ENCODE results near the gene SYT12. TPM values are rescaled to one million over a fixed set of nuclear protein-coding genes. Genes with fewer than 3 reads are reported as not detected.

SYT12 gene
- total RNA-seq, 2 experiments from 2014 or later, result 0.25 to 0.72 TPM

DNA sequence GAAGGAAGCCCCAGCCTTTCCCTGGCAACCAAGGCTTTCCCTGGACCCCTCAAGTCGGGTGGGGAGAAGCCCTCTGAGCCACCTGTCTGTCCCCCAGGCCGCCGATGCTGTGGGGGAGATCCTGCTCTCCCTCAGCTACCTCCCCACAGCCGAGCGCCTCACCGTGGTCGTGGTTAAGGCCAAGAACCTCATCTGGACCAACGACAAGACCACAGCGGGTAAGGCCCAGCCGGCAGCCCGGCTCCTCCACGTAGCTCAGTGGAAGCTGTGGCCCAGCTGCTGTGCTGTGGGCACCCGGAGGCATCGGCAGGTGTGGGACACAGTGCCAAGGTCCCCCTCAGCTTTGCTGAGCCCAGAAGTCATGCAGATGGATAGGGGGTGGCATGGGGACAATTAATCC, 21.6 kb downstream of the SYT12 start:
- no peaks in the 10 kb centered on the region for H3K79me2 ChIP-seq (ENCODE audit: insufficient read depth, low read depth, low read length)
- H3K4me3 ChIP-seq (ENCODE audit: low read depth, low read length, poor library complexity, severe bottlenecking), result no peak overlapping the region
- no peak for DNase-seq (ENCODE audit: low spot score)
- no peaks in the 10 kb centered on the region for H3K9me2 ChIP-seq (ENCODE audit: insufficient read depth, low read length)
- H4K20me1 ChIP-seq (ENCODE audit: insufficient read depth, low read length), result no peaks in the 10 kb centered on the region
- POLR2A ChIA-PET, result no interaction called here
- CTCF ChIA-PET (ENCODE audit: unreplicated experiment), result interaction anchor here (1.2 kb wide), 1 partner anchor 16 kb away, joined by 7 read pairs; no protein-coding TSS in a partner anchor
- H3K9me3 ChIP-seq (ENCODE audit: low read length), result no peaks in the 10 kb centered on the region
- TF ChIP-seq, protein P1, sequence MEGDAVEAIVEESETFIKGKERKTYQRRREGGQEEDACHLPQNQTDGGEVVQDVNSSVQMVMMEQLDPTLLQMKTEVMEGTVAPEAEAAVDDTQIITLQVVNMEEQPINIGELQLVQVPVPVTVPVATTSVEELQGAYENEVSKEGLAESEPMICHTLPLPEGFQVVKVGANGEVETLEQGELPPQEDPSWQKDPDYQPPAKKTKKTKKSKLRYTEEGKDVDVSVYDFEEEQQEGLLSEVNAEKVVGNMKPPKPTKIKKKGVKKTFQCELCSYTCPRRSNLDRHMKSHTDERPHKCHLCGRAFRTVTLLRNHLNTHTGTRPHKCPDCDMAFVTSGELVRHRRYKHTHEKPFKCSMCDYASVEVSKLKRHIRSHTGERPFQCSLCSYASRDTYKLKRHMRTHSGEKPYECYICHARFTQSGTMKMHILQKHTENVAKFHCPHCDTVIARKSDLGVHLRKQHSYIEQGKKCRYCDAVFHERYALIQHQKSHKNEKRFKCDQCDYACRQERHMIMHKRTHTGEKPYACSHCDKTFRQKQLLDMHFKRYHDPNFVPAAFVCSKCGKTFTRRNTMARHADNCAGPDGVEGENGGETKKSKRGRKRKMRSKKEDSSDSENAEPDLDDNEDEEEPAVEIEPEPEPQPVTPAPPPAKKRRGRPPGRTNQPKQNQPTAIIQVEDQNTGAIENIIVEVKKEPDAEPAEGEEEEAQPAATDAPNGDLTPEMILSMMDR (conservative IDR thresholded peaks at IDR 0.05; ENCODE audit: low read length), result 0 out of 2 replicates have a peak, but pooled peaks have one; percentile 23
- TF ChIP-seq EZH2phosphoT487 (IDR thresholded peaks at IDR 0.05; ENCODE audit: borderline replicate concordance, low read depth, low read length), result no peak
- H3K4me1 ChIP-seq (ENCODE audit: insufficient read depth, low read length, poor library complexity, severe bottlenecking), result peaks cover 11% of the 10 kb centered on the region
- H3K36me3 ChIP-seq (ENCODE audit: insufficient read depth, low read length), result no peaks in the 10 kb centered on the region
- no peak overlapping the region for H3K27ac ChIP-seq (ENCODE audit: low read depth, low read length, poor library complexity, severe bottlenecking)
- H2AFZ ChIP-seq (ENCODE audit: low read length), result no peak overlapping the region
- BruUV-seq (replicated peaks), result no TSS peak
- no peak overlapping the region for H3K4me2 ChIP-seq (ENCODE audit: low read length)
- intact Hi-C loops (cut with micrococcal nuclease; ENCODE audit: unreplicated experiment), result no loop called here

DNA sequence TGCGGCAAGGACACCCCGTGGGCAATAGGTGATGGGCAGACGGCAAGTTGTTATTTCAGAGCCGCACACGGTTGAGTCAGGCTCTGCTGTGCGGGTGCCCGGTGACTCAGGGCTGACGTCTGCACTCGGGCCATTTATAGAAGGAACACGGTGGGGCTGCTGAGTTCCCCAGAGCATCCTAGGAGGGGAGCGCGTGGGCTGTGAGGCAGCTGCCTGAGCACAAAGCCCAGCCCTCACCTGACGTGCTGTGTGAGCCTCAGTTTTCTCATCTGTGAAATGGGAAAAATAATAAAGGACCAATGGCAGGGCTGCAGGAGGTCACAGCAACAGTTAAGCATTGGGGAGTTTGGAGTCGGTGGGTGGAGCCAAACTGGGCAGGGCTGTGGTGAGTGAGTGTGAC, 22.4 kb downstream of the SYT12 start:
- no TSS peak for BruUV-seq (replicated peaks)
- Histone ChIP-seq H2AFZ (ENCODE audit: low read length) (no peak overlapping the region), H4K20me1 (ENCODE audit: insufficient read depth, low read length) (no peaks in the 10 kb centered on the region), H3K4me1 (ENCODE audit: insufficient read depth, low read length, poor library complexity, severe bottlenecking) (peaks cover 11% of the 10 kb centered on the region), H3K36me3 (ENCODE audit: insufficient read depth, low read length) (no peaks in the 10 kb centered on the region), H3K4me3 (ENCODE audit: low read depth, low read length, poor library complexity, severe bottlenecking) (no peak overlapping the region), H3K79me2 (ENCODE audit: insufficient read depth, low read depth, low read length) (no peaks in the 10 kb centered on the region), H3K9me3 (ENCODE audit: low read length) (no peaks in the 10 kb centered on the region), H3K4me2 (ENCODE audit: low read length) (no peak overlapping the region), H3K27ac (ENCODE audit: low read depth, low read length, poor library complexity, severe bottlenecking) (no peak overlapping the region), H3K9me2 (ENCODE audit: insufficient read depth, low read length) (no peaks in the 10 kb centered on the region)
- intact Hi-C loops (cut with micrococcal nuclease; ENCODE audit: unreplicated experiment), result no loop called here
- CTCF ChIA-PET (ENCODE audit: unreplicated experiment), result no interaction called here
- TF ChIP-seq, protein P1 (conservative IDR thresholded peaks at IDR 0.05; ENCODE audit: low read length), result no peak
- TF ChIP-seq EZH2phosphoT487 (IDR thresholded peaks at IDR 0.05; ENCODE audit: borderline replicate concordance, low read depth, low read length), result no peak
- no peak for DNase-seq (ENCODE audit: low spot score)
- POLR2A ChIA-PET, result no interaction called here

DNA sequence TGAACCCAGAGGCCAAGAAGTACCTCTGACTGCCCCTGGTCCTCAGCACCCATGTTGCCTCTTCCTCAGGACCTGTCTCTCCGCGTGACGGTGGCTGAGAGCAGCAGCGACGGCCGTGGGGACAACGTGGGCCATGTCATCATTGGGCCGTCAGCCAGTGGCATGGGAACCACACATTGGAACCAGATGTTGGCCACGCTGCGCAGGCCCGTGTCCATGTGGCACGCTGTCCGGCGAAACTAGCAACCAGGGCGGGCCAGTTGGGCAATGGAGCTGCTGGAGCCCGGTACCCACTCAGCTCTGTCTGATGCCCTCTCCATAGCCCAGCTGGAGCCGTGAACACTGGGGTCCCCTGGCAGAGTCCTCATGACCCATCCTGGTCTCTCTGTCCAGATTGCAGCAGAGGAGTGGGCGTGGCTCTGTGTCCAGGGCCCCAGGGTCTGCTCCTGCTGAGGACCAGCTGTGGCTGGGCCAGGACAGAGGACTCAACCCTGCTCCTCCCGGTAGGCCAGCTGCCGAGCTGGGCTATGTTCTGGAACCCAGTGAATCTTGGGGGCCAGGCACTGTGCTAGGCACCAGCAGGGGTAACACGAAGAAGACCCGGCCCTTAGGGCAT, 25.7 kb downstream of the SYT12 start:
- H4K20me1 ChIP-seq (ENCODE audit: insufficient read depth, low read length), result no peaks in the 10 kb centered on the region
- H3K36me3 ChIP-seq (ENCODE audit: insufficient read depth, low read length), result no peaks in the 10 kb centered on the region
- H3K9me2 ChIP-seq (ENCODE audit: insufficient read depth, low read length), result no peaks in the 10 kb centered on the region
- DNase-seq (ENCODE audit: low spot score), result no peak
- H2AFZ ChIP-seq (ENCODE audit: low read length), result no peak overlapping the region
- CTCF ChIA-PET (ENCODE audit: unreplicated experiment), result no interaction called here
- TF ChIP-seq, protein P1 (conservative IDR thresholded peaks at IDR 0.05; ENCODE audit: low read length), result no peak
- no peak for TF ChIP-seq EZH2phosphoT487 (IDR thresholded peaks at IDR 0.05; ENCODE audit: borderline replicate concordance, low read depth, low read length)
- H3K4me2 ChIP-seq (ENCODE audit: low read length), result no peak overlapping the region
- POLR2A ChIA-PET, result interaction anchor here (0.5 kb wide), 1 partner anchor 418 kb away, joined by 3 read pairs; no protein-coding TSS in a partner anchor
- H3K4me1 ChIP-seq (ENCODE audit: insufficient read depth, low read length, poor library complexity, severe bottlenecking), result peaks cover 11% of the 10 kb centered on the region
- H3K4me3 ChIP-seq (ENCODE audit: low read depth, low read length, poor library complexity, severe bottlenecking), result no peak overlapping the region
- no TSS peak for BruUV-seq (replicated peaks)
- no peaks in the 10 kb centered on the region for H3K79me2 ChIP-seq (ENCODE audit: insufficient read depth, low read depth, low read length)
- H3K27ac ChIP-seq (ENCODE audit: low read depth, low read length, poor library complexity, severe bottlenecking), result no peak overlapping the region
- no peaks in the 10 kb centered on the region for H3K9me3 ChIP-seq (ENCODE audit: low read length)
- intact Hi-C loops (cut with micrococcal nuclease; ENCODE audit: unreplicated experiment), result no loop called here

Measured in OCI-LY7 (cell line).